Liver (tissue), 9 donors: Measurements from ENCODE around the gene DNAJC22. TPM values are rescaled to one million over a fixed set of nuclear protein-coding genes. Genes with fewer than 3 reads are reported as not detected.

ENCODE experiments used
- DNase-seq: peaks from one replicate; pipeline ENCODE4 v3.0.0-alpha.2; 2017; ENCODE audit warnings: low spot score
- H3K27ac ChIP-seq, 2 donors: one replicate each; pipeline ENCODE4 v1.7.0; 2013; ENCODE audit warnings: inconsistent platforms in 2 of 2, low read length in 2 of 2, control low read depth in 1 of 2, low read depth in 1 of 2, mild to moderate bottlenecking in 1 of 2
- H3K27me3 ChIP-seq, 4 donors: one replicate each; pipeline versions ENCODE4 v1.6.1 to v1.7.0; 2013; ENCODE audit warnings: low read length in 3 of 4, inconsistent platforms in 1 of 4, mild to moderate bottlenecking in 1 of 4, moderate library complexity in 1 of 4; ENCODE audit not compliant: control insufficient read depth in 4 of 4, insufficient read depth in 4 of 4
- H3K36me3 ChIP-seq, 4 donors: one replicate each; pipeline versions ENCODE4 v1.6.1 to v1.7.0; 2013; ENCODE audit warnings: low read length in 3 of 4, mild to moderate bottlenecking in 3 of 4, low read depth in 1 of 4, moderate library complexity in 1 of 4; ENCODE audit not compliant: control insufficient read depth in 4 of 4, insufficient read depth in 3 of 4
- H3K4me1 ChIP-seq, 4 donors: one replicate each; pipeline versions ENCODE4 v1.6.1 to v1.7.0; 2013; ENCODE audit warnings: low read length in 3 of 4, mild to moderate bottlenecking in 3 of 4, moderate library complexity in 1 of 4; ENCODE audit not compliant: control insufficient read depth in 4 of 4, insufficient read depth in 4 of 4
- H3K4me3 ChIP-seq, 3 donors: one replicate each; pipeline versions ENCODE4 v1.6.1 to v1.7.0; 2013; ENCODE audit warnings: low read length in 3 of 3, control low read depth in 1 of 3, low read depth in 1 of 3, mild to moderate bottlenecking in 1 of 3
- H3K9ac ChIP-seq, 2 donors: one replicate each; pipeline ENCODE4 v1.7.0; 2013; ENCODE audit warnings: low read length in 2 of 2, mild to moderate bottlenecking in 2 of 2, moderate library complexity in 2 of 2, control low read depth in 1 of 2, low read depth in 1 of 2
- H3K9me3 ChIP-seq, 4 donors: one replicate each; pipeline versions ENCODE4 v1.6.1 to v1.7.0; 2013; ENCODE audit warnings: low read length in 3 of 4; ENCODE audit not compliant: control insufficient read depth in 4 of 4
- ATF3 ChIP-seq: IDR thresholded peaks from 2 replicates; pipeline ENCODE4 v1.6.1; 2016; ENCODE audit warnings: antibody characterized with exemption
- CTCF ChIP-seq: fragments of 150-350 bp; IDR thresholded peaks from 2 replicates; pipeline ENCODE4 v1.5.1; 2017; ENCODE audit warnings: improper control_type of control experiment, low read depth, low read length; ENCODE audit not compliant: missing input control
- EGR1 ChIP-seq, 2 donors: IDR thresholded peaks; 2 replicates each; pipeline ENCODE4 v1.6.1; 2016 to 2018; ENCODE audit warnings: antibody characterized with exemption in 2 of 2, low read depth in 2 of 2
- FOXA1 ChIP-seq: IDR thresholded peaks from 2 replicates; pipeline ENCODE4 v1.6.1; 2016; ENCODE audit warnings: antibody characterized with exemption
- FOXA2 ChIP-seq: IDR thresholded peaks from 2 replicates; pipeline ENCODE4 v1.6.1; 2016; ENCODE audit warnings: antibody characterized with exemption
- GABPA ChIP-seq, 2 donors: IDR thresholded peaks in 1 of 2; conservative IDR thresholded peaks in 1 of 2; 2 replicates each; pipeline ENCODE4 v1.6.1; 2016; ENCODE audit warnings: antibody characterized with exemption in 2 of 2, mild to moderate bottlenecking in 1 of 2, moderate library complexity in 1 of 2
- HNF4A ChIP-seq, 2 donors: conservative IDR thresholded peaks; 2 replicates each; pipeline ENCODE4 v1.6.1; 2016; ENCODE audit warnings: antibody characterized with exemption in 2 of 2, mild to moderate bottlenecking in 2 of 2
- HNF4G ChIP-seq: IDR thresholded peaks from 2 replicates; pipeline ENCODE4 v1.6.1; 2016; ENCODE audit warnings: antibody characterized with exemption
- JUND ChIP-seq, 2 donors: IDR thresholded peaks; 2 replicates each; pipeline ENCODE4 v1.6.1; 2016; ENCODE audit warnings: antibody characterized with exemption in 2 of 2
- MAX ChIP-seq: IDR thresholded peaks from 2 replicates; pipeline ENCODE4 v1.6.1; 2016; ENCODE audit warnings: antibody characterized with exemption
- NR2F2 ChIP-seq: IDR thresholded peaks from 2 replicates; pipeline ENCODE4 v1.6.1; 2016; ENCODE audit warnings: antibody characterized with exemption
- RAD21 ChIP-seq, 2 donors: IDR thresholded peaks; 2 replicates each; pipeline ENCODE4 v1.6.1; 2016; ENCODE audit warnings: antibody characterized with exemption in 2 of 2, mild to moderate bottlenecking in 2 of 2
- RXRA ChIP-seq, 2 donors: IDR thresholded peaks; 2 replicates each; pipeline ENCODE4 v1.6.1; 2017 to 2018; ENCODE audit warnings: antibody characterized with exemption in 2 of 2, mild to moderate bottlenecking in 1 of 2
- SP1 ChIP-seq: IDR thresholded peaks from 2 replicates; pipeline ENCODE4 v1.6.1; 2018; ENCODE audit warnings: antibody characterized with exemption, mild to moderate bottlenecking
- TAF1 ChIP-seq: conservative IDR thresholded peaks from 2 replicates; pipeline ENCODE4 v1.6.1; 2016; ENCODE audit warnings: antibody characterized with exemption, mild to moderate bottlenecking
- YY1 ChIP-seq: IDR thresholded peaks from 2 replicates; pipeline ENCODE4 v1.6.1; 2016; ENCODE audit warnings: antibody characterized with exemption, mild to moderate bottlenecking
- WGBS: extraction: QIAGEN DNeasy Blood & Tissue Kit; methylation state at CpG from one replicate; pipeline ENCODE4 v1.1.7; 2013; 5-methylcytosine and 5-hydroxymethylcytosine counted together
- polyA plus RNA-seq, 2 donors: library from polyadenylated mRNA; stranded (reverse) in 1 of 2; unstranded in 1 of 2; fragments of 200-250 nt in 1 of 2; fragments of >200 nt in 1 of 2; fragmentation: Nextera tagmentation in 1 of 2; extraction: Ambion mirVana in 1 of 2; gene quantifications; one replicate each; pipeline versions ENCODE4 v1.2.1 to v1.2.3, GENCODE V29; 2013 to 2015
- total RNA-seq, 2 donors: library from RNA; depleted of rRNA; stranded (reverse); fragments of >200 nt; gene quantifications; one replicate each; pipeline ENCODE4 v1.2.3, GENCODE V29; 2014
- TF ChIP-seq, protein P1 (sequence below): IDR thresholded peaks from 2 replicates; pipeline ENCODE4 v1.6.1; 2016; ENCODE audit warnings: antibody characterized with exemption
- TF ChIP-seq, protein P2 (sequence below): IDR thresholded peaks from 2 replicates; pipeline ENCODE4 v1.6.1; 2016; ENCODE audit warnings: antibody characterized with exemption, mild to moderate bottlenecking
- donor health status: healthy.
- donor health status: healthy.
- donor health status: healthy.
- donor health status: healthy.
- donor health status: healthy.

DNAJC22 gene
- total and polyA plus RNA-seq, 4 donors = 16.6 to 49.4 (median 28.2) TPM

DNA sequence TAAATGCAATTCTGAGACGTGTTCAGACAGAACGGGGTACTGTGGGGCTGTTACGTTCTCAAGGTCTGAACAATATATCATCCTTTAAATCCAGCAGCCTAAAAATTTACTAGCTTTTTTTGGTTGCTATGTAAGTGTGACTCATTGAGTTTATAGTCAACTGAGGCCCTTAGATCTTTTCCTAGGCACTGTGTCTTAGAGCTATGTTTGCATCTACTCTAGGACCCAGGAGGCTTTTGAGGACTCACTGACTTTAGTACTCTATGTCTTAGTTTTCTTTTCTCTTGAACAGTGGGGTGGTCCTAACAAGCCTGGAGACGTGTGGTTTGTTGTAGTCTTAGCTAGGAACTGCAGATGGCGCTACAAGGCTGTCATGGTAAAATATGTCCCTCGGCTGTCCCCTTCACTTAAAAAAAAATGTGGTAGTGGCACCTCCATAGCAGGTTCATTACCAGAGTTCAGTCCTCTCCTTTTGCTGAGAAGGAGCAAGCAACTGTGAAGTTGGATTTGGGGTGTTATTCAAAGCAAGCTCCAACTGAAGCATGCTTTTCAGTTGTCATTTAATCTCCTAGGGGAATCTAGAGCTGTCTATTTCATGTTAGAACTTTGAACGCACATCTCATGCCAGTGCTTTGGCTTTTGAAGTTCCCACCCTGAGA lies 11.9 kb downstream of the DNAJC22 start:
- H3K27me3 ChIP-seq = no peaks in the 10 kb centered on the region
- peaks cover 0 to 7% (median under 1%) of the 10 kb centered on the region in 4 donors for H3K4me1 ChIP-seq
- TF ChIP-seq EGR1 (IDR thresholded peaks at IDR 0.05; ENCODE audit: low read depth in 2 of 2) (no peak), SP1 (no peak), FOXA1 (no peak), RAD21 (IDR thresholded peaks at IDR 0.05) (peak; percentile 88 to 93), NR2F2 (no peak), CTCF (peak; percentile 66), HNF4G (no peak), MAX (no peak), GABPA (IDR thresholded peaks at IDR 0.05 in 1 of 2, conservative IDR thresholded peaks at IDR 0.05 in 1 of 2) (no peak), FOXA2 (no peak), ATF3 (no peak)
- H3K9me3 ChIP-seq = no peaks in the 10 kb centered on the region
- WGBS = 37% methylated on average over 7 of the region's 7 CpGs
- no peak overlapping the region for H3K27ac ChIP-seq
- DNase-seq = no peak
- H3K36me3 ChIP-seq = no peaks in the 10 kb centered on the region
- H3K4me3 ChIP-seq = no peak overlapping the region
- no peak overlapping the region for H3K9ac ChIP-seq

DNA sequence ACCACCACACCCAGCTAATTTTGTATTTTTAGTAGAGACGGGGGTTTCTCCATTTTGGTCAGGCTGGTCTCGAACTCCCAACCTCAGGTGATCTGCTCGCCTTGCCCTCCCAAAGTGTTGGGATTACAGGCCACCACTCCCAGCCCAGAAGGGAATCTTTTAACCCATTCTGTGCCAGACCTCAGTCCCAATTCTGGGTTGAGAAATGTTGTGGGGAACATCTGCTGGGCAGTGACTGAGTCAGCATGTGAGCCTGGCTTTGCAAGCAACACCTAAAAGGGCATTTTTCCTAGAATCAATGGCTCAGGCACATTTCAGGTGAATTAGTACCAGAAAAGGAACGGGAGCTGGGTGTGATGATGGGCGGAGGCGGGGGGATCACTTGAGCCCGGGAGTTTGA lies 13.0 kb downstream of the DNAJC22 start:
- Histone ChIP-seq H3K27ac (no peak overlapping the region), H3K4me3 (no peak overlapping the region), H3K4me1 (peaks cover 0 to 7% (median under 1%) of the 10 kb centered on the region in 4 donors), H3K9ac (no peak overlapping the region), H3K36me3 (no peaks in the 10 kb centered on the region), H3K9me3 (no peaks in the 10 kb centered on the region), H3K27me3 (no peaks in the 10 kb centered on the region)
- TF ChIP-seq CTCF (no peak), RAD21 (IDR thresholded peaks at IDR 0.05) (no peak), ATF3 (no peak), HNF4G (no peak), RXRA (IDR thresholded peaks at IDR 0.05) (no peak), MAX (no peak), FOXA2 (no peak), GABPA (IDR thresholded peaks at IDR 0.05 in 1 of 2, conservative IDR thresholded peaks at IDR 0.05 in 1 of 2) (no peak), JUND (IDR thresholded peaks at IDR 0.05) (no peak), YY1 (no peak), EGR1 (IDR thresholded peaks at IDR 0.05; ENCODE audit: low read depth in 2 of 2) (no peak), TAF1 (no peak), FOXA1 (no peak), HNF4A (conservative IDR thresholded peaks at IDR 0.05) (no peak), NR2F2 (no peak), SP1 (no peak)
- TF ChIP-seq, protein P1, sequence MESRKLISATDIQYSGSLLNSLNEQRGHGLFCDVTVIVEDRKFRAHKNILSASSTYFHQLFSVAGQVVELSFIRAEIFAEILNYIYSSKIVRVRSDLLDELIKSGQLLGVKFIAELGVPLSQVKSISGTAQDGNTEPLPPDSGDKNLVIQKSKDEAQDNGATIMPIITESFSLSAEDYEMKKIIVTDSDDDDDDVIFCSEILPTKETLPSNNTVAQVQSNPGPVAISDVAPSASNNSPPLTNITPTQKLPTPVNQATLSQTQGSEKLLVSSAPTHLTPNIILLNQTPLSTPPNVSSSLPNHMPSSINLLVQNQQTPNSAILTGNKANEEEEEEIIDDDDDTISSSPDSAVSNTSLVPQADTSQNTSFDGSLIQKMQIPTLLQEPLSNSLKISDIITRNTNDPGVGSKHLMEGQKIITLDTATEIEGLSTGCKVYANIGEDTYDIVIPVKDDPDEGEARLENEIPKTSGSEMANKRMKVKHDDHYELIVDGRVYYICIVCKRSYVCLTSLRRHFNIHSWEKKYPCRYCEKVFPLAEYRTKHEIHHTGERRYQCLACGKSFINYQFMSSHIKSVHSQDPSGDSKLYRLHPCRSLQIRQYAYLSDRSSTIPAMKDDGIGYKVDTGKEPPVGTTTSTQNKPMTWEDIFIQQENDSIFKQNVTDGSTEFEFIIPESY = no peak
- TF ChIP-seq, protein P2, sequence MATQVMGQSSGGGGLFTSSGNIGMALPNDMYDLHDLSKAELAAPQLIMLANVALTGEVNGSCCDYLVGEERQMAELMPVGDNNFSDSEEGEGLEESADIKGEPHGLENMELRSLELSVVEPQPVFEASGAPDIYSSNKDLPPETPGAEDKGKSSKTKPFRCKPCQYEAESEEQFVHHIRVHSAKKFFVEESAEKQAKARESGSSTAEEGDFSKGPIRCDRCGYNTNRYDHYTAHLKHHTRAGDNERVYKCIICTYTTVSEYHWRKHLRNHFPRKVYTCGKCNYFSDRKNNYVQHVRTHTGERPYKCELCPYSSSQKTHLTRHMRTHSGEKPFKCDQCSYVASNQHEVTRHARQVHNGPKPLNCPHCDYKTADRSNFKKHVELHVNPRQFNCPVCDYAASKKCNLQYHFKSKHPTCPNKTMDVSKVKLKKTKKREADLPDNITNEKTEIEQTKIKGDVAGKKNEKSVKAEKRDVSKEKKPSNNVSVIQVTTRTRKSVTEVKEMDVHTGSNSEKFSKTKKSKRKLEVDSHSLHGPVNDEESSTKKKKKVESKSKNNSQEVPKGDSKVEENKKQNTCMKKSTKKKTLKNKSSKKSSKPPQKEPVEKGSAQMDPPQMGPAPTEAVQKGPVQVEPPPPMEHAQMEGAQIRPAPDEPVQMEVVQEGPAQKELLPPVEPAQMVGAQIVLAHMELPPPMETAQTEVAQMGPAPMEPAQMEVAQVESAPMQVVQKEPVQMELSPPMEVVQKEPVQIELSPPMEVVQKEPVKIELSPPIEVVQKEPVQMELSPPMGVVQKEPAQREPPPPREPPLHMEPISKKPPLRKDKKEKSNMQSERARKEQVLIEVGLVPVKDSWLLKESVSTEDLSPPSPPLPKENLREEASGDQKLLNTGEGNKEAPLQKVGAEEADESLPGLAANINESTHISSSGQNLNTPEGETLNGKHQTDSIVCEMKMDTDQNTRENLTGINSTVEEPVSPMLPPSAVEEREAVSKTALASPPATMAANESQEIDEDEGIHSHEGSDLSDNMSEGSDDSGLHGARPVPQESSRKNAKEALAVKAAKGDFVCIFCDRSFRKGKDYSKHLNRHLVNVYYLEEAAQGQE = no peak
- DNase-seq = no peak
- WGBS = 85% methylated on average over 7 of the region's 7 CpGs
